ENCODE data around the gene TMEM255B. TPM values are rescaled to one million over a fixed set of nuclear protein-coding genes. Genes with fewer than 3 reads are reported as not detected.

Gene TMEM255B
- total and polyA plus RNA-seq, 9 of the 15 experiments (the other 6 are each of a cell fraction or from before 2014, with no cell fraction given) = 0.01 to 0.75 (median 0.23) TPM

- no peak for TF ChIP-seq RERE (CRISPR knock-in tag; IDR thresholded peaks at IDR 0.05; ENCODE audit: borderline replicate concordance)
These were observed 8.3 kb downstream of the TMEM255B start (continued) for GRCh38 chr13:113767366-113767765.

DNA sequence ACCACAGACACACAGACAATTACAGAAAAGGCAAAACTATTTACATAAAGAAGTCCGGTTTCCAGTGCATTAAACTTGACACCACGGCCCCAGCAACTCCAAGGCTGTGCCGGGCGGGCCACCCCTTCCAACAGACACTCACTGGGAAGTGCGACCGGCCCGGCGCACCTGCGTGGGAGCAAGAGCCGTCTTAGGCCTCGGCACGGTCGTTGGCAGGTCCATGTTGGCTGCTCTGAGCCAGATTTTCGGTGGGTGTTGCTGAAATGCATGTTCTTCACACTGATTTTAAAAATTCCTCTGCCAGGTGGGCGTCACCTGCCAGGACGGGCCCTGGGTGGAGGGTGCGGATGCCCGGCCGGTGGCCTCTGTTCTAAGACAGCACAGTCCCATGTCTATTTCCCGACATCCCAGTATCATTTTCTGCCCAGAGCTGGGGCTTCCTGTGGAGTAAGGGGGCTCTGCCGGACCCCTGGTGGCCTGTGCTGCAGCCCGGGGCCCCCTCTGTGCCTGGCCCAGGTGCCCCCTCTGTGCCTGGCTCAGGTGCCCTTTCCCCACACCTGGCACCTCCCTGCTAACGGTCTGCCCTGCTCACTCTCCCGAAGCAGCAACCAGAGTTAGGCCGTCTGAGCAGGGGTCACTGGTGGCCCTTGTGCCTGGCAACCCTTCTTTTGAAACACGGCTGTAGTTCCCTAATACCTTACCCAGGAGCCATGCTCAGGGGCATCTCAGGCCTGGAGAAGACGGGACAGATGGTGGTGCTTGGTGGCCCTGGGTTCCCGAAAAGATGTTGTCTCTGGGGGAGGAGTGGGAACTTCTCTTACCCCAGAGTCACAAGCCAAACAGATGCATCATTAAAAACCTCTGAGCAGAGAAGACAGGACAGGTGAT is 9.2 kb downstream of the TMEM255B start:
- peaks cover 17 to 58% of the 10 kb centered on the region in 2 experiments for H3K27me3 ChIP-seq (ENCODE audit: control insufficient read depth in 2 of 2, insufficient read depth in 2 of 2, low read length in 2 of 2)
- no peaks in the 10 kb centered on the region for H3K79me2 ChIP-seq (ENCODE audit: control insufficient read depth, insufficient read depth, low read length)
- DNase-seq (ENCODE audit: extremely low read depth in 1 of 4, low spot score in 3 of 4) (no peak), ATAC-seq (no peak), FAIRE-seq (no peak)
- 1% methylated on average over 23 of the region's 28 CpGs for WGBS (ENCODE audit: insufficient coverage, low coverage, missing lambda C conversion rate)
- CTCF ChIA-PET (ENCODE audit: low intra/inter-chr PET ratio) = no interaction called here
- intact Hi-C loops (cut with micrococcal nuclease) = no loop called here
- BruUV-seq (replicated peaks) = no TSS peak
- H3K9me3 ChIP-seq (replicated peaks; ENCODE audit: control insufficient read depth, insufficient read depth, low read depth, low read length) = no peaks in the 10 kb centered on the region
- 0 out of 2 replicates have a peak, but pooled peaks cover 5% of the 10 kb centered on the region for H4K20me1 ChIP-seq (replicated peaks; ENCODE audit: control insufficient read depth, insufficient read depth, low read length)
- H3K9ac ChIP-seq (ENCODE audit: insufficient read depth in 1 of 2, low read depth in 2 of 2, low read length in 2 of 2) = no peak overlapping the region
- POLR2A ChIA-PET = no interaction called here
- H3K4me1 ChIP-seq (replicated peaks in 1 of 2; ENCODE audit: control insufficient read depth in 2 of 2, insufficient read depth in 2 of 2, low read length in 2 of 2) = peaks cover 4 to 11% of the 10 kb centered on the region in 2 experiments; a peak in 4 of 5 replicates
- H3K27ac ChIP-seq (ENCODE audit: extremely low read depth, low read depth, low read length) = no peak overlapping the region
- H3K4me2 ChIP-seq (ENCODE audit: insufficient read depth, low read length) = no peak overlapping the region
- in situ Hi-C loops (cut with MboI) = no loop called here
- H3K36me3 ChIP-seq (ENCODE audit: control insufficient read depth, insufficient read depth, low read length) = no peaks in the 10 kb centered on the region
- H2AFZ ChIP-seq (ENCODE audit: low read depth, low read length) = no peak overlapping the region
- no peaks in the 10 kb centered on the region for H3K9me1 ChIP-seq (ENCODE audit: control insufficient read depth, insufficient read depth, low read length)
- H3K4me3 ChIP-seq = no peak overlapping the region
- no peak for TF ChIP-seq ATF6 (CRISPR knock-in tag; IDR thresholded peaks at IDR 0.05)
- no peak for TF ChIP-seq CBX2 (IDR thresholded peaks at IDR 0.05; ENCODE audit: insufficient read depth, low read length, poor library complexity, severe bottlenecking)
- TF ChIP-seq, protein P1, sequence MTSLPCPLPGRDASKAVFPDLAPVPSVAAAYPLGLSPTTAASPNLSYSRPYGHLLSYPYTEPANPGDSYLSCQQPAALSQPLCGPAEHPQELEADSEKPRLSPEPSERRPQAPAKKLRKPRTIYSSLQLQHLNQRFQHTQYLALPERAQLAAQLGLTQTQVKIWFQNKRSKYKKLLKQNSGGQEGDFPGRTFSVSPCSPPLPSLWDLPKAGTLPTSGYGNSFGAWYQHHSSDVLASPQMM (CRISPR knock-in tag; IDR thresholded peaks at IDR 0.05) = no peak
- no peak for TF ChIP-seq RBM17 (IDR thresholded peaks at IDR 0.05; ENCODE audit: borderline replicate concordance, low read depth, low read length)
- no peak for TF ChIP-seq GATAD2A (IDR thresholded peaks at IDR 0.05)
- no peak for TF ChIP-seq CHD4 (IDR thresholded peaks at IDR 0.05; ENCODE audit: insufficient read depth, insufficient replicate concordance, low read depth, low read length, poor library complexity, severe bottlenecking)
- TF ChIP-seq ZNF3 (CRISPR knock-in tag; IDR thresholded peaks at IDR 0.05) = no peak
- no peak for TF ChIP-seq TCF3 (CRISPR knock-in tag; IDR thresholded peaks at IDR 0.05)
